Chondrocyte (in vitro differentiated cells): ENCODE measurements around the gene WFDC1. TPM values are rescaled to one million over a fixed set of nuclear protein-coding genes. Genes with fewer than 3 reads are reported as not detected.
A peak's percentile ranks its signal among the peaks of the same experiment; 100 is the strongest.

Source experiments
- DNase-seq: peaks from one replicate; pipeline ENCODE4 v3.0.0; 2021; ENCODE audit warnings: mixed read lengths, low spot score
- H3K27ac Mint-ChIP-seq: one replicate; pipeline ENCODE4 v1.8.0; 2021; ENCODE audit warnings: mild to moderate bottlenecking, moderate library complexity, mixed read lengths; ENCODE audit not compliant: unreplicated experiment
- H3K27me3 Mint-ChIP-seq: 2 replicates; pipeline ENCODE4 v1.8.0; 2021; ENCODE audit warnings: low read depth, mixed read lengths
- H3K36me3 Mint-ChIP-seq: 2 replicates; pipeline ENCODE4 v1.8.0; 2021; ENCODE audit warnings: low read depth, mixed read lengths
- H3K4me1 Mint-ChIP-seq: 2 replicates; pipeline ENCODE4 v1.8.0; 2021; ENCODE audit warnings: low read depth, mild to moderate bottlenecking, mixed read lengths
- H3K4me3 Mint-ChIP-seq: one replicate; pipeline ENCODE4 v1.8.0; 2021; ENCODE audit warnings: mild to moderate bottlenecking, moderate library complexity, mixed read lengths; ENCODE audit not compliant: unreplicated experiment
- H3K9me3 Mint-ChIP-seq: 2 replicates; pipeline ENCODE4 v1.8.0; 2021; ENCODE audit warnings: low read depth, mixed read lengths
- CTCF ChIP-seq: fragments of 200-600 bp; sonication (generic); IDR thresholded peaks from 2 replicates; pipeline ENCODE4 v1.5.0; 2021; ENCODE audit warnings: antibody characterized with exemption, mild to moderate bottlenecking, moderate library complexity
- total RNA-seq: library from RNA; stranded (reverse); gene quantifications from 3 replicates; pipeline ENCODE4 v1.2.1, GENCODE V29; 2021

Gene WFDC1
- total RNA-seq, 1 donor from 2014 or later, result 5.6 TPM

- H3K27me3 Mint-ChIP-seq, result peaks cover 8% of the 10 kb centered on the region
- no peaks in the 10 kb centered on the region for H3K36me3 Mint-ChIP-seq
- peak; percentile 58 for DNase-seq
- TF ChIP-seq CTCF, result no peak
- no peaks in the 10 kb centered on the region for H3K9me3 Mint-ChIP-seq
- H3K4me1 Mint-ChIP-seq, result no peaks in the 10 kb centered on the region
- no peak overlapping the region for H3K4me3 Mint-ChIP-seq
- H3K27ac Mint-ChIP-seq, result no peak overlapping the region
Measured at GRCh38 chr16:84326545-84326944, 31.9 kb downstream of the WFDC1 start.

GRCh38 chr16:84327926-84328505, 33.3 kb downstream of the WFDC1 start:
- TF ChIP-seq CTCF, result no peak
- Mint-ChIP-seq H3K9me3 (no peaks in the 10 kb centered on the region), H3K27ac (no peak overlapping the region), H3K4me1 (no peaks in the 10 kb centered on the region), H3K36me3 (no peaks in the 10 kb centered on the region), H3K4me3 (no peak overlapping the region), H3K27me3 (peaks cover 2% of the 10 kb centered on the region)
- DNase-seq, result peak; percentile 68

GRCh38 chr16:84329016-84329415, 34.3 kb downstream of the WFDC1 start:
- no peak overlapping the region for H3K27ac Mint-ChIP-seq
- peak; percentile 59 for DNase-seq
- no peaks in the 10 kb centered on the region for H3K36me3 Mint-ChIP-seq
- no peak for TF ChIP-seq CTCF
- no peak overlapping the region for H3K4me3 Mint-ChIP-seq
- peaks cover 2% of the 10 kb centered on the region for H3K27me3 Mint-ChIP-seq
- no peaks in the 10 kb centered on the region for H3K4me1 Mint-ChIP-seq
- H3K9me3 Mint-ChIP-seq, result no peaks in the 10 kb centered on the region

- peaks cover 2% of the 10 kb centered on the region for H3K27me3 Mint-ChIP-seq
- no peak overlapping the region for H3K27ac Mint-ChIP-seq
- peaks cover 3% of the 10 kb centered on the region for H3K9me3 Mint-ChIP-seq
- no peaks in the 10 kb centered on the region for H3K36me3 Mint-ChIP-seq
- TF ChIP-seq CTCF, result no peak
- no peaks in the 10 kb centered on the region for H3K4me1 Mint-ChIP-seq
- H3K4me3 Mint-ChIP-seq, result no peak overlapping the region
- peak; percentile 70 for DNase-seq
Measured at GRCh38 chr16:84329843-84330684, 35.4 kb downstream of the WFDC1 start.

- no peak overlapping the region for H3K27ac Mint-ChIP-seq
- no peak overlapping the region for H3K4me3 Mint-ChIP-seq
- TF ChIP-seq CTCF, result no peak
- H3K27me3 Mint-ChIP-seq, result peaks cover 2% of the 10 kb centered on the region
- H3K36me3 Mint-ChIP-seq, result peaks cover 3% of the 10 kb centered on the region
- H3K4me1 Mint-ChIP-seq, result no peaks in the 10 kb centered on the region
- DNase-seq, result peak; percentile 60
- peaks cover 9% of the 10 kb centered on the region for H3K9me3 Mint-ChIP-seq
Measured at GRCh38 chr16:84330685-84331050, 36.0 kb downstream of the WFDC1 start.
